SK-N-SH treated with all-trans-retinoic acid at 6 μM for 48 hours (cell line): Measurements from ENCODE around the gene WDR36.

Source experiments
- ARNTL ChIP-seq: fragments of 450-650 bp; formaldehyde crosslinking; IDR thresholded peaks from 2 replicates; pipeline ENCODE4 v1.5.0; 2020; ENCODE audit warnings: low read depth, mild to moderate bottlenecking, moderate library complexity, borderline replicate concordance
- BACH2 ChIP-seq: fragments of 250-450 bp; sonication (Bioruptor Pico); IDR thresholded peaks from 2 replicates; pipeline ENCODE4 v1.9.0; 2021; ENCODE audit warnings: mild to moderate bottlenecking, borderline replicate concordance
- CSRNP3 ChIP-seq: fragments of 250-450 bp; sonication (Bioruptor Pico); IDR thresholded peaks from 2 replicates; pipeline ENCODE4 v1.5.1; 2021; ENCODE audit warnings: mild to moderate bottlenecking, moderate library complexity
- ISL1 ChIP-seq: fragments of 250-450 bp; sonication (Bioruptor Pico); IDR thresholded peaks from 2 replicates; pipeline ENCODE4 v2.1.2; 2022; ENCODE audit warnings: mild to moderate bottlenecking, moderate library complexity
- POU6F1 ChIP-seq: fragments of 250-450 bp; sonication (Bioruptor Pico); IDR thresholded peaks from 2 replicates; pipeline ENCODE4 v1.8.0; 2021; ENCODE audit warnings: low read depth, mild to moderate bottlenecking, moderate library complexity, borderline replicate concordance
- TOX ChIP-seq: fragments of 250-450 bp; sonication (Bioruptor Pico); IDR thresholded peaks from 2 replicates; pipeline ENCODE4 v1.8.0; 2021; ENCODE audit warnings: mild to moderate bottlenecking, moderate library complexity, borderline replicate concordance
- TSHZ2 ChIP-seq: fragments of 250-450 bp; sonication (Bioruptor Pico); IDR thresholded peaks from 2 replicates; pipeline ENCODE4 v1.5.0; 2020; ENCODE audit warnings: mild to moderate bottlenecking, moderate library complexity
- ZFP3 ChIP-seq: fragments of 250-450 bp; sonication (Bioruptor Pico); IDR thresholded peaks from 2 replicates; pipeline ENCODE4 v1.5.0; 2020; ENCODE audit warnings: mild to moderate bottlenecking, moderate library complexity
- ZFP30 ChIP-seq: fragments of 450-650 bp; formaldehyde crosslinking; IDR thresholded peaks from 2 replicates; pipeline ENCODE4 v1.5.0; 2022; ENCODE audit warnings: mild to moderate bottlenecking, moderate library complexity
- ZNF565 ChIP-seq: fragments of 450-650 bp; formaldehyde crosslinking; conservative IDR thresholded peaks from 2 replicates; pipeline ENCODE4 v1.5.0; 2020; ENCODE audit warnings: low read depth, mild to moderate bottlenecking, moderate library complexity
- ZNF70 ChIP-seq: fragments of 450-650 bp; formaldehyde crosslinking; IDR thresholded peaks from 2 replicates; pipeline ENCODE4 v1.5.0; 2020; ENCODE audit warnings: mild to moderate bottlenecking, moderate library complexity
- ZNF8 ChIP-seq: fragments of 450-650 bp; formaldehyde crosslinking; IDR thresholded peaks from 2 replicates; pipeline ENCODE4 v1.5.0; 2020; ENCODE audit warnings: mild to moderate bottlenecking, moderate library complexity

GRCh38 chr5:111058064-111058463, 34.1 kb upstream of the WDR36 start:
- TF ChIP-seq TOX: no peak
- TF ChIP-seq ZNF8 (CRISPR knock-in tag): no peak
- TF ChIP-seq ZNF565 (CRISPR knock-in tag): no peak
- TF ChIP-seq TSHZ2 (CRISPR knock-in tag): no peak
- no peak for TF ChIP-seq ARNTL (CRISPR knock-in tag)
- TF ChIP-seq CSRNP3 (CRISPR knock-in tag): no peak
- no peak for TF ChIP-seq ZFP3 (CRISPR knock-in tag)
- no peak for TF ChIP-seq BACH2 (CRISPR knock-in tag)
- TF ChIP-seq POU6F1 (CRISPR knock-in tag): no peak
- TF ChIP-seq ZFP30: no peak
- TF ChIP-seq ISL1 (CRISPR knock-in tag): no peak
- no peak for TF ChIP-seq ZNF70
